HG02870 (cell line): ENCODE data around the gene CORO2B.

Source experiments
- ATAC-seq: cut with Tn5 transposase; IDR thresholded peaks from one replicate; pipeline ENCODE4 v1.9.1; 2021; ENCODE audit warnings: mild to moderate bottlenecking, moderate library complexity; ENCODE audit not compliant: unreplicated experiment

CORO2B gene

GRCh38 chr15:68578980-68579935 is at the start of gene CORO2B:
CORO2B (plus strand) TSS chr15:68578993; CDS start chr15:68579263, 270 bp downstream.
- ATAC-seq: no peak

- no peak for ATAC-seq
Measured at GRCh38 chr15:68531387-68532179, 47.2 kb upstream of the CORO2B start.

- no peak for ATAC-seq
Measured at GRCh38 chr15:68536331-68537095, 42.3 kb upstream of the CORO2B start.

- no peak for ATAC-seq
Measured at GRCh38 chr15:68537097-68537496, 41.7 kb upstream of the CORO2B start.

GRCh38 chr15:68537506-68537905 is 41.3 kb upstream of the CORO2B start:
- ATAC-seq: no peak

GRCh38 chr15:68538311-68538710 is 40.5 kb upstream of the CORO2B start:
- ATAC-seq: no peak

- no peak for ATAC-seq
Measured at GRCh38 chr15:68541743-68542142, 37.0 kb upstream of the CORO2B start.

- no peak for ATAC-seq
Measured at GRCh38 chr15:68542348-68542747, 36.4 kb upstream of the CORO2B start.

- no peak for ATAC-seq
Measured at GRCh38 chr15:68542771-68543164, 36.0 kb upstream of the CORO2B start.

- no peak for ATAC-seq
Measured at GRCh38 chr15:68543165-68544008, 35.4 kb upstream of the CORO2B start.

GRCh38 chr15:68546318-68546717 is 32.5 kb upstream of the CORO2B start:
- ATAC-seq: no peak

- no peak for ATAC-seq
Measured at GRCh38 chr15:68548364-68548763, 30.4 kb upstream of the CORO2B start.

GRCh38 chr15:68550004-68550403 is 28.8 kb upstream of the CORO2B start:
- no peak for ATAC-seq

GRCh38 chr15:68550498-68551295 is 28.1 kb upstream of the CORO2B start:
- ATAC-seq: no peak

- no peak for ATAC-seq
Measured at GRCh38 chr15:68551296-68551635, 27.5 kb upstream of the CORO2B start.

GRCh38 chr15:68552344-68552743 is 26.4 kb upstream of the CORO2B start:
- no peak for ATAC-seq

- ATAC-seq: no peak
Measured at GRCh38 chr15:68552773-68553172, 26.0 kb upstream of the CORO2B start.

- no peak for ATAC-seq
Measured at GRCh38 chr15:68553314-68553993, 25.3 kb upstream of the CORO2B start.
